HEK293 (cell line): Measurements from ENCODE around the gene BAK1.

Experiments used
- CTCF ChIA-PET: fragments of 350-600 bp; formaldehyde crosslinking; extraction: SDS; loops from one replicate; lab custom pipeline; 2021; ENCODE audit warnings: antibody characterized with exemption; lab: Yijun Ruan, JAX
- POLR2A ChIA-PET: fragments of 300-600 bp; formaldehyde crosslinking; extraction: SDS; loops from one replicate; lab custom pipeline; 2020; ENCODE audit warnings: antibody characterized with exemption, inconsistent platforms; lab: Yijun Ruan, JAX
- H3K27ac ChIP-seq: fragments of 200-500 bp; sonication (Bioruptor generic); 2 replicates; pipeline ENCODE4 v1.5.1; 2014; ENCODE audit warnings: low read depth, low read length, control low read depth, inconsistent platforms; ENCODE audit errors: extremely low read depth
- H3K36me3 ChIP-seq, 2 experiments: fragments of 200-500 bp in 1 of 2; sonication (Bioruptor generic) in 1 of 2; 1 replicate in 1 of 2; 2 replicates in 1 of 2; pipeline ENCODE4 v1.5.1; 2014 to 2017; ENCODE audit warnings: inconsistent platforms in 2 of 2, low read length in 2 of 2; ENCODE audit not compliant: control insufficient read depth in 2 of 2, insufficient read depth in 1 of 2
- H3K4me1 ChIP-seq: fragments of 200-500 bp; sonication (Bioruptor generic); 2 replicates; pipeline ENCODE4 v1.5.1; 2014; ENCODE audit warnings: mild to moderate bottlenecking, low read length, inconsistent platforms; ENCODE audit not compliant: control insufficient read depth, insufficient read depth
- H3K4me3 ChIP-seq: 2 replicates; pipeline ENCODE4 v1.5.1; 2011; ENCODE audit warnings: low read depth, mild to moderate bottlenecking, control low read depth, low read length, moderate library complexity
- H3K9me3 ChIP-seq: fragments of 200-500 bp; sonication (Bioruptor generic); 2 replicates; pipeline ENCODE4 v1.5.1; 2014; ENCODE audit warnings: low read depth, low read length, inconsistent platforms; ENCODE audit not compliant: control insufficient read depth, insufficient read depth
- HOXA7 ChIP-seq: sonication (generic); formaldehyde crosslinking; IDR thresholded peaks from 2 replicates; pipeline ENCODE4 v1.8.1; 2022; ENCODE audit warnings: missing genetic modification reagents, borderline replicate concordance
- HOXD13 ChIP-seq: sonication (generic); formaldehyde crosslinking; IDR thresholded peaks from 2 replicates; pipeline ENCODE4 v1.8.0; 2022; ENCODE audit warnings: missing genetic modification reagents, borderline replicate concordance
- MEIS1 ChIP-seq: sonication (generic); formaldehyde crosslinking; IDR thresholded peaks from 2 replicates; pipeline ENCODE4 v1.8.1; 2022; ENCODE audit warnings: missing genetic modification reagents, mild to moderate bottlenecking, borderline replicate concordance
- REPIN1 ChIP-seq: fragments of 450-650 bp; formaldehyde crosslinking; IDR thresholded peaks from 2 replicates; pipeline ENCODE4 v1.5.1; 2017; ENCODE audit warnings: missing biosample characterization, missing genetic modification characterization, low read depth
- ZIC2 ChIP-seq: fragments of 450-650 bp; formaldehyde crosslinking; IDR thresholded peaks from 2 replicates; pipeline ENCODE4 v1.5.1; 2016; ENCODE audit warnings: missing biosample characterization, missing genetic modification characterization
- ZNF169 ChIP-seq: fragments of 450-650 bp; formaldehyde crosslinking; IDR thresholded peaks from 2 replicates; pipeline ENCODE4 v1.5.1; 2016; ENCODE audit warnings: missing biosample characterization, missing genetic modification characterization
- ZNF202 ChIP-seq: fragments of 450-650 bp; formaldehyde crosslinking; IDR thresholded peaks from 2 replicates; pipeline ENCODE4 v1.5.1; 2016; ENCODE audit warnings: missing biosample characterization, missing genetic modification characterization, borderline replicate concordance
- ZNF266 ChIP-seq: fragments of 450-650 bp; formaldehyde crosslinking; IDR thresholded peaks from 2 replicates; pipeline ENCODE4 v1.5.1; 2016; ENCODE audit warnings: missing biosample characterization, missing genetic modification characterization, low read depth
- ZNF274 ChIP-seq, 2 experiments: fragments of 200-500 bp in 1 of 2; fragments of 450-650 bp in 1 of 2; sonication (Bioruptor generic) in 1 of 2; formaldehyde crosslinking in 1 of 2; IDR thresholded peaks; 2 replicates each; pipeline versions ENCODE4 v1.5.1 to v1.6.1; 2014 to 2016; ENCODE audit warnings: borderline replicate concordance in 1 of 2, inconsistent platforms in 1 of 2, low read length in 1 of 2, missing biosample characterization in 1 of 2, missing genetic modification characterization in 1 of 2
- ZNF366 ChIP-seq: fragments of 450-650 bp; formaldehyde crosslinking; conservative IDR thresholded peaks from 2 replicates; pipeline ENCODE4 v1.5.1; 2016; ENCODE audit warnings: missing biosample characterization, missing genetic modification characterization
- ZNF394 ChIP-seq: fragments of 450-650 bp; formaldehyde crosslinking; IDR thresholded peaks from 2 replicates; pipeline ENCODE4 v1.5.1; 2016; ENCODE audit warnings: missing biosample characterization, missing genetic modification characterization, mild to moderate bottlenecking, moderate library complexity, borderline replicate concordance
- ZNF530 ChIP-seq: fragments of 450-650 bp; formaldehyde crosslinking; IDR thresholded peaks from 2 replicates; pipeline ENCODE4 v1.5.1; 2016; ENCODE audit warnings: low read depth, missing biosample characterization, missing genetic modification characterization
- ZNF560 ChIP-seq: fragments of 450-650 bp; formaldehyde crosslinking; IDR thresholded peaks from 2 replicates; pipeline ENCODE4 v1.5.1; 2017; ENCODE audit warnings: missing biosample characterization, missing genetic modification characterization, borderline replicate concordance
- ZNF561 ChIP-seq: fragments of 450-650 bp; IDR thresholded peaks from 2 replicates; pipeline ENCODE4 v1.5.1; 2018; ENCODE audit warnings: missing biosample characterization, missing genetic modification characterization, borderline replicate concordance
- ZNF571 ChIP-seq: fragments of 450-650 bp; formaldehyde crosslinking; IDR thresholded peaks from 2 replicates; pipeline ENCODE4 v1.5.0; 2017; ENCODE audit warnings: missing biosample characterization, missing genetic modification characterization
- ZNF624 ChIP-seq: fragments of 450-650 bp; formaldehyde crosslinking; IDR thresholded peaks from 2 replicates; pipeline ENCODE4 v1.5.1; 2017; ENCODE audit warnings: missing biosample characterization, missing genetic modification characterization
- ZNF658 ChIP-seq: fragments of 450-650 bp; formaldehyde crosslinking; IDR thresholded peaks from 2 replicates; pipeline ENCODE4; 2016; ENCODE audit warnings: missing biosample characterization, missing genetic modification characterization
- ZNF677 ChIP-seq: fragments of 450-650 bp; IDR thresholded peaks from 2 replicates; pipeline ENCODE4 v1.5.0; 2018; ENCODE audit warnings: missing biosample characterization, mild to moderate bottlenecking, missing genetic modification characterization, moderate library complexity
- ZNF830 ChIP-seq: fragments of 450-650 bp; IDR thresholded peaks from 2 replicates; pipeline ENCODE4 v1.5.0; 2018; ENCODE audit warnings: missing biosample characterization, missing genetic modification characterization, low read depth, mild to moderate bottlenecking, moderate library complexity
- TF ChIP-seq, protein P1 (sequence below): fragments of 450-650 bp; formaldehyde crosslinking; IDR thresholded peaks from 2 replicates; pipeline ENCODE4 v1.5.1; 2017; ENCODE audit warnings: missing biosample characterization, mild to moderate bottlenecking, missing genetic modification characterization, moderate library complexity
- TF ChIP-seq, protein P2 (sequence below): fragments of 450-650 bp; formaldehyde crosslinking; IDR thresholded peaks from 2 replicates; pipeline ENCODE4 v1.5.1; 2016; ENCODE audit warnings: missing biosample characterization, missing genetic modification characterization
- TF ChIP-seq, protein P3 (sequence below): fragments of 450-650 bp; formaldehyde crosslinking; IDR thresholded peaks from 2 replicates; pipeline ENCODE4 v1.5.1; 2016; ENCODE audit warnings: missing biosample characterization, missing genetic modification characterization
- TF ChIP-seq, protein P4 (sequence below): fragments of 450-650 bp; formaldehyde crosslinking; IDR thresholded peaks from 2 replicates; pipeline ENCODE4 v1.5.1; 2016; ENCODE audit warnings: missing biosample characterization, missing genetic modification characterization
- TF ChIP-seq, protein P5 (sequence below): fragments of 450-650 bp; formaldehyde crosslinking; IDR thresholded peaks from 2 replicates; pipeline ENCODE4 v1.5.1; 2016; ENCODE audit warnings: missing biosample characterization, missing genetic modification characterization
- TF ChIP-seq, protein P6 (sequence below): fragments of 450-650 bp; formaldehyde crosslinking; optimal IDR thresholded peaks from 2 replicates; pipeline ENCODE3; 2016; ENCODE audit warnings: missing biosample characterization, mild to moderate bottlenecking, missing genetic modification characterization

Gene BAK1

DNA sequence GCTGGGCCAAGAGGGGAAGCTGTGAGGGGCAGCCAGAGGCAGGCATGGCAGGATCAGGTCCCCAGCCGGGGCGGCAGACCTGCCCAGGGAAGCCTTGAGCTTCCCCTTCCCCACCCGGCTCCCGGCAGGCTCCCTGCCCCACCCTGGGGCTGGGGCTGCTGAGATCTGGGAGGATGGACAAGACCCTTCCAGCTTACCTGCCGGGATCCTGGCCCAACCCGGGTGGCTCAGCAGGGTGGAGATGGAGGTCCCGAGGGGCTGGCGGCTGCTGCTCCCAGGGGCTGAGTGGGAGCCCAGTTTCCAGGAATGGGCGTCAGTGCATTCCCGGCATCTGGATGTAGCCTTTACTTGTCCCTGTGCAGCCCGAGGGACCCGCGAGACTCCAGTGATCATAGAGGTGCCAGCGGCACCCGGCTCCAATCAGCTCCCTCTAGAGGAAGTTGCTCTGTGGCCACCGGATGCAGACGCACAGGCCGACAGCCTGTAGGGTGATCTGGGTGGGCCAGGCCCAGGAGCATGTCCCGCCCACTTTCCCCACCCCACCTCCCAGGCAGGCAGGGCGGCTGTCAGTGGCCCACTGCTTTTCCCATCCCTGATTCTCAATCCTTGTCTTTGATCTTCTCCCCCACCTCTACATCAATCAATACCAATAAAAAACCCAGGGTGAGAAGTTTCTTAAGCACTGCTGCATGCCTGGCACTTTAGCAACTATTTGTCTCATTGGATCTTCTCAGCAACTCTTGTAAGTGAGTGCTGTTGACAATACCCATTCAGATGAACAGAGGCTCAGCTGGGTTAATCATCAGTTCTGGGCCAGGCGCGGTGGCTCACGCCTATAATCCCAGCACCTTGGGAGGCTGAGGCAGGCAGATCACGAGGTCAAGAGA, at the start of gene BAK1:
Gene BAK1, minus strand, starts transcription at position 449 of the 887 bp plus-strand sequence. CDS start 2,672 bp downstream, outside the sequence.
- H3K36me3 ChIP-seq: peaks cover 8 to 30% of the 10 kb centered on the region in 2 experiments; a peak in 2 of 3 replicates
- peak within 1 kb of the TSS; percentile 90 for H3K4me3 ChIP-seq
- no peaks in the 10 kb centered on the region; the same call in 1 of the 2 replicates for H3K4me1 ChIP-seq
- peak within 1 kb of the TSS; percentile 71; the same call in 1 of the 2 replicates for H3K27ac ChIP-seq
- H3K9me3 ChIP-seq: no peaks in the 10 kb centered on the region
- ChIA-PET CTCF (interaction anchor here (0.5 to 2.5 kb wide), 19 partner anchors 8 to 368 kb away, joined by 3 to 13 read pairs (median 4); partner anchors contain the start of genes CUTA, IP6K3, UQCC2 and ZBTB9), POLR2A (interaction anchor here (0.5 to 2.9 kb wide), 19 partner anchors 9 to 1138 kb away, joined by 3 to 18 read pairs (median 4); partner anchors contain the start of genes B3GALT4, ITPR3, UQCC2 and ZBTB9)
- 0 out of 2 replicates have a peak, but pooled peaks have one; percentile 56 for TF ChIP-seq ZNF561 (tag by site-specific recombination)
- TF ChIP-seq ZNF560 (tag by site-specific recombination): no peak
- TF ChIP-seq HOXD13: no peak
- TF ChIP-seq, protein P1, sequence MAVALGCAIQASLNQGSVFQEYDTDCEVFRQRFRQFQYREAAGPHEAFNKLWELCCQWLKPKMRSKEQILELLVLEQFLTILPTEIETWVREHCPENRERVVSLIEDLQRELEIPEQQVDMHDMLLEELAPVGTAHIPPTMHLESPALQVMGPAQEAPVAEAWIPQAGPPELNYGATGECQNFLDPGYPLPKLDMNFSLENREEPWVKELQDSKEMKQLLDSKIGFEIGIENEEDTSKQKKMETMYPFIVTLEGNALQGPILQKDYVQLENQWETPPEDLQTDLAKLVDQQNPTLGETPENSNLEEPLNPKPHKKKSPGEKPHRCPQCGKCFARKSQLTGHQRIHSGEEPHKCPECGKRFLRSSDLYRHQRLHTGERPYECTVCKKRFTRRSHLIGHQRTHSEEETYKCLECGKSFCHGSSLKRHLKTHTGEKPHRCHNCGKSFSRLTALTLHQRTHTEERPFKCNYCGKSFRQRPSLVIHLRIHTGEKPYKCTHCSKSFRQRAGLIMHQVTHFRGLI (tag by site-specific recombination): no peak
- TF ChIP-seq ZNF394: no peak
- no peak for TF ChIP-seq ZNF658 (tag by site-specific recombination)
- no peak for TF ChIP-seq MEIS1
- TF ChIP-seq ZNF202 (tag by site-specific recombination): no peak
- TF ChIP-seq, protein P2, sequence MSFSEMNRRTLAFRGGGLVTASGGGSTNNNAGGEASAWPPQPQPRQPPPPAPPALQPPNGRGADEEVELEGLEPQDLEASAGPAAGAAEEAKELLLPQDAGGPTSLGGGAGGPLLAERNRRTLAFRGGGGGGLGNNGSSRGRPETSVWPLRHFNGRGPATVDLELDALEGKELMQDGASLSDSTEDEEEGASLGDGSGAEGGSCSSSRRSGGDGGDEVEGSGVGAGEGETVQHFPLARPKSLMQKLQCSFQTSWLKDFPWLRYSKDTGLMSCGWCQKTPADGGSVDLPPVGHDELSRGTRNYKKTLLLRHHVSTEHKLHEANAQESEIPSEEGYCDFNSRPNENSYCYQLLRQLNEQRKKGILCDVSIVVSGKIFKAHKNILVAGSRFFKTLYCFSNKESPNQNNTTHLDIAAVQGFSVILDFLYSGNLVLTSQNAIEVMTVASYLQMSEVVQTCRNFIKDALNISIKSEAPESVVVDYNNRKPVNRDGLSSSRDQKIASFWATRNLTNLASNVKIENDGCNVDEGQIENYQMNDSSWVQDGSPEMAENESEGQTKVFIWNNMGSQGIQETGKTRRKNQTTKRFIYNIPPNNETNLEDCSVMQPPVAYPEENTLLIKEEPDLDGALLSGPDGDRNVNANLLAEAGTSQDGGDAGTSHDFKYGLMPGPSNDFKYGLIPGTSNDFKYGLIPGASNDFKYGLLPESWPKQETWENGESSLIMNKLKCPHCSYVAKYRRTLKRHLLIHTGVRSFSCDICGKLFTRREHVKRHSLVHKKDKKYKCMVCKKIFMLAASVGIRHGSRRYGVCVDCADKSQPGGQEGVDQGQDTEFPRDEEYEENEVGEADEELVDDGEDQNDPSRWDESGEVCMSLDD: no peak
- no peak for TF ChIP-seq ZNF571 (tag by site-specific recombination)
- TF ChIP-seq ZNF624 (tag by site-specific recombination): no peak
- TF ChIP-seq REPIN1: no peak
- TF ChIP-seq ZNF830 (tag by site-specific recombination): no peak
- TF ChIP-seq, protein P3, sequence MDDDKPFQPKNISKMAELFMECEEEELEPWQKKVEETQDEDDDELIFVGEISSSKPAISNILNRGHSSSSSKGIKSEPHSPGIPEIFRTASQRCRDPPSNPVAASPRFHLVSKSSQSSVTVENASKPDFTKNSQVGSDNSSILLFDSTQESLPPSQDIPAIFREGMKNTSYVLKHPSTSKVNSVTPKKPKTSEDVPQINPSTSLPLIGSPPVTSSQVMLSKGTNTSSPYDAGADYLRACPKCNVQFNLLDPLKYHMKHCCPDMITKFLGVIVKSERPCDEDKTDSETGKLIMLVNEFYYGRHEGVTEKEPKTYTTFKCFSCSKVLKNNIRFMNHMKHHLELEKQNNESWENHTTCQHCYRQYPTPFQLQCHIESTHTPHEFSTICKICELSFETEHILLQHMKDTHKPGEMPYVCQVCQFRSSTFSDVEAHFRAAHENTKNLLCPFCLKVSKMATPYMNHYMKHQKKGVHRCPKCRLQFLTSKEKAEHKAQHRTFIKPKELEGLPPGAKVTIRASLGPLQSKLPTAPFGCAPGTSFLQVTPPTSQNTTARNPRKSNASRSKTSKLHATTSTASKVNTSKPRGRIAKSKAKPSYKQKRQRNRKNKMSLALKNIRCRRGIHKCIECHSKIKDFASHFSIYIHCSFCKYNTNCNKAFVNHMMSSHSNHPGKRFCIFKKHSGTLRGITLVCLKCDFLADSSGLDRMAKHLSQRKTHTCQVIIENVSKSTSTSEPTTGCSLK (tag by site-specific recombination): no peak
- TF ChIP-seq ZNF530 (tag by site-specific recombination): no peak
- TF ChIP-seq, protein P4, sequence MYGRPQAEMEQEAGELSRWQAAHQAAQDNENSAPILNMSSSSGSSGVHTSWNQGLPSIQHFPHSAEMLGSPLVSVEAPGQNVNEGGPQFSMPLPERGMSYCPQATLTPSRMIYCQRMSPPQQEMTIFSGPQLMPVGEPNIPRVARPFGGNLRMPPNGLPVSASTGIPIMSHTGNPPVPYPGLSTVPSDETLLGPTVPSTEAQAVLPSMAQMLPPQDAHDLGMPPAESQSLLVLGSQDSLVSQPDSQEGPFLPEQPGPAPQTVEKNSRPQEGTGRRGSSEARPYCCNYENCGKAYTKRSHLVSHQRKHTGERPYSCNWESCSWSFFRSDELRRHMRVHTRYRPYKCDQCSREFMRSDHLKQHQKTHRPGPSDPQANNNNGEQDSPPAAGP: peak; percentile 17; the same call in 1 of the 2 replicates
- no peak for TF ChIP-seq HOXA7 (CRISPR knock-in tag)
- TF ChIP-seq, protein P5, sequence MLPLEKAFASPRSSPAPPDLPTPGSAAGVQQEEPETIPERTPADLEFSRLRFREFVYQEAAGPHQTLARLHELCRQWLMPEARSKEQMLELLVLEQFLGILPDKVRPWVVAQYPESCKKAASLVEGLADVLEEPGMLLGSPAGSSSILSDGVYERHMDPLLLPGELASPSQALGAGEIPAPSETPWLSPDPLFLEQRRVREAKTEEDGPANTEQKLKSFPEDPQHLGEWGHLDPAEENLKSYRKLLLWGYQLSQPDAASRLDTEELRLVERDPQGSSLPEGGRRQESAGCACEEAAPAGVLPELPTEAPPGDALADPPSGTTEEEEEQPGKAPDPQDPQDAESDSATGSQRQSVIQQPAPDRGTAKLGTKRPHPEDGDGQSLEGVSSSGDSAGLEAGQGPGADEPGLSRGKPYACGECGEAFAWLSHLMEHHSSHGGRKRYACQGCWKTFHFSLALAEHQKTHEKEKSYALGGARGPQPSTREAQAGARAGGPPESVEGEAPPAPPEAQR (tag by site-specific recombination): no peak
- TF ChIP-seq ZNF366 (tag by site-specific recombination): peak; percentile 61; the same call in 1 of the 2 replicates
- TF ChIP-seq, protein P6, sequence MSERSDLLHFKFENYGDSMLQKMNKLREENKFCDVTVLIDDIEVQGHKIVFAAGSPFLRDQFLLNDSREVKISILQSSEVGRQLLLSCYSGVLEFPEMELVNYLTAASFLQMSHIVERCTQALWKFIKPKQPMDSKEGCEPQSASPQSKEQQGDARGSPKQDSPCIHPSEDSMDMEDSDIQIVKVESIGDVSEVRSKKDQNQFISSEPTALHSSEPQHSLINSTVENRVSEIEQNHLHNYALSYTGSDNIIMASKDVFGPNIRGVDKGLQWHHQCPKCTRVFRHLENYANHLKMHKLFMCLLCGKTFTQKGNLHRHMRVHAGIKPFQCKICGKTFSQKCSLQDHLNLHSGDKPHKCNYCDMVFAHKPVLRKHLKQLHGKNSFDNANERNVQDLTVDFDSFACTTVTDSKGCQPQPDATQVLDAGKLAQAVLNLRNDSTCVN (tag by site-specific recombination): no peak
- no peak for TF ChIP-seq ZNF169 (tag by site-specific recombination)
- TF ChIP-seq ZNF274 (IDR thresholded peaks at IDR 0.05; ENCODE audit: low read length): no peak
- TF ChIP-seq ZNF274 (tag by site-specific recombination; IDR thresholded peaks at IDR 0.05; ENCODE audit: borderline replicate concordance): no peak
- TF ChIP-seq ZIC2 (tag by site-specific recombination): no peak
- TF ChIP-seq ZNF266 (tag by site-specific recombination): no peak
- TF ChIP-seq ZNF677 (tag by site-specific recombination): no peak
